Endothelial cell of umbilical vein (primary cell): Measurements from ENCODE around the gene EXO5. TPM values are rescaled to one million over a fixed set of nuclear protein-coding genes. Genes with fewer than 3 reads are reported as not detected.
"Not testable (repeated sequence)": the region's sequence is repeated elsewhere in the genome, so short reads cannot be mapped to it uniquely, and the experiment has no call there.

Experiments
- BruUV-seq: library from RNA; stranded (reverse); fragments of 400-500 nt; replicated peaks from 2 replicates; lab custom pipeline; 2021; lab: Mats Ljungman, UMichigan
- CTCF ChIA-PET: fragments of 300-600, 350-600 bp; sonication (Branson Sonifier 250); formaldehyde crosslinking; loops from one replicate; lab custom pipeline; 2021; ENCODE audit warnings: antibody characterized with exemption, inconsistent platforms; lab: Charles Lee
- POLR2A ChIA-PET: fragments of 300-600, 350-600 bp; sonication (Branson Sonifier 250); formaldehyde crosslinking; loops from one replicate; lab custom pipeline; 2021; ENCODE audit warnings: antibody characterized with exemption, inconsistent platforms; lab: Charles Lee
- DNase-seq: peaks from one replicate; pipeline ENCODE4 v3.0.0-alpha.2; 2011; ENCODE audit warnings: low read depth, low spot score
- FAIRE-seq: peaks from 2 replicates; lab custom pipeline; 2011; peaks lifted over from hg19 to GRCh38; lab: Jason Lieb, UNC
- H2AFZ ChIP-seq: 2 replicates; pipeline ENCODE4 v1.6.0; 2012; ENCODE audit warnings: low read depth, low read length, control low read depth, inconsistent platforms
- H3K27ac ChIP-seq: 2 replicates; pipeline ENCODE4 v1.5.1; 2011; ENCODE audit warnings: low read depth, mild to moderate bottlenecking, control low read depth, low read length, moderate library complexity; ENCODE audit not compliant: insufficient read depth
- H3K27me3 ChIP-seq, 2 experiments: 2 replicates each; pipeline versions ENCODE4 v1.6.0 to v1.6.1; 2011; ENCODE audit warnings: low read length in 2 of 2, mixed read lengths in 1 of 2; ENCODE audit not compliant: control insufficient read depth in 2 of 2, insufficient read depth in 2 of 2
- H3K36me3 ChIP-seq, 2 experiments: 2 replicates in 1 of 2; 3 replicates in 1 of 2; pipeline ENCODE4 v1.5.1; 2011; ENCODE audit warnings: low read length in 2 of 2, mild to moderate bottlenecking in 1 of 2, moderate library complexity in 1 of 2; ENCODE audit not compliant: control insufficient read depth in 2 of 2, insufficient read depth in 2 of 2; ENCODE audit errors: extremely low read depth in 1 of 2
- H3K4me1 ChIP-seq: 3 replicates; pipeline ENCODE4 v1.5.1; 2011; ENCODE audit warnings: mild to moderate bottlenecking, low read length; ENCODE audit not compliant: control insufficient read depth, insufficient read depth; ENCODE audit errors: extremely low read depth
- H3K4me2 ChIP-seq: 2 replicates; pipeline ENCODE4 v1.6.1; 2011; ENCODE audit warnings: low read length, control low read depth, mixed read lengths; ENCODE audit not compliant: insufficient read depth
- H3K4me3 ChIP-seq, 3 experiments: fragments of 200-600 bp in 1 of 3; sonication (generic), shearing (Covaris generic) in 1 of 3; replicated peaks in 1 of 3; 2 replicates each; pipeline ENCODE4 v1.5.1; 2011 to 2016; ENCODE audit warnings: control low read depth in 3 of 3, low read length in 3 of 3, mild to moderate bottlenecking in 2 of 3, inconsistent platforms in 1 of 3, low read depth in 1 of 3, moderate library complexity in 1 of 3; ENCODE audit not compliant: insufficient read depth in 1 of 3
- H3K79me2 ChIP-seq: 2 replicates; pipeline ENCODE4 v1.6.0; 2012; ENCODE audit warnings: low read length, inconsistent platforms; ENCODE audit not compliant: control insufficient read depth, insufficient read depth
- H3K9ac ChIP-seq: replicated peaks from 2 replicates; pipeline ENCODE3; 2011; ENCODE audit warnings: low read length, control low read depth; ENCODE audit not compliant: insufficient read depth; ENCODE audit errors: extremely low read depth
- H3K9me1 ChIP-seq: replicated peaks from 3 replicates; pipeline ENCODE4 v1.6.0; 2011; ENCODE audit warnings: mild to moderate bottlenecking, low read length; ENCODE audit not compliant: control insufficient read depth, insufficient read depth; ENCODE audit errors: extremely low read depth
- H3K9me3 ChIP-seq: replicated peaks from 2 replicates; pipeline ENCODE4 v1.5.1; 2012; ENCODE audit warnings: low read length, inconsistent platforms; ENCODE audit not compliant: control insufficient read depth, insufficient read depth
- H4K20me1 ChIP-seq: replicated peaks from 2 replicates; pipeline ENCODE3; 2011; ENCODE audit warnings: mild to moderate bottlenecking, low read length; ENCODE audit not compliant: control insufficient read depth, insufficient read depth; ENCODE audit errors: extremely low read depth
- EZH2 ChIP-seq: IDR thresholded peaks from 2 replicates; pipeline ENCODE4 v1.6.1; 2012; ENCODE audit warnings: borderline replicate concordance, low read depth, mild to moderate bottlenecking, moderate library complexity, low read length, inconsistent platforms; ENCODE audit not compliant: severe bottlenecking
- FOS ChIP-seq: IDR thresholded peaks from 2 replicates; pipeline ENCODE4 v1.6.1; 2011; ENCODE audit warnings: mild to moderate bottlenecking, low read length, moderate library complexity, borderline replicate concordance; ENCODE audit not compliant: insufficient read depth
- MAX ChIP-seq: IDR thresholded peaks from 2 replicates; pipeline ENCODE4 v1.6.1; 2011; ENCODE audit not compliant: insufficient read depth, insufficient read length
- MYC ChIP-seq: IDR thresholded peaks from one replicate; pipeline ENCODE4 v1.6.1; 2011; ENCODE audit warnings: mild to moderate bottlenecking, low read depth, low read length
- dilution Hi-C: fragments of 300-500 bp; cut with MboI; formaldehyde crosslinking; loops from one replicate; pipeline ENCODE4 v1.15.0; 2019; ENCODE audit warnings: low sequenced_read_pairs; ENCODE audit not compliant: extremely low pct_ligation_motif_present
- intact Hi-C: fragments of 100-400 bp; cut with micrococcal nuclease; formaldehyde crosslinking; loops from one replicate; pipeline ENCODE4 v1.10.0; 2022
- polyA plus RNA-seq, 4 experiments: library from polyadenylated mRNA; depleted of rRNA in 3 of 4; stranded (reverse) in 3 of 4; unstranded in 1 of 4; fragments of >200 nt; gene quantifications; 2 replicates each; pipeline versions ENCODE4 v1.2.1 to v1.2.3, GENCODE V29; 2011 to 2012; ENCODE audit warnings: missing spikeins in 1 of 4
- total RNA-seq: library from RNA; stranded (reverse); gene quantifications from 2 replicates; pipeline ENCODE4 v1.2.3, GENCODE V29; 2021

EXO5 gene
- total and polyA plus RNA-seq, 2 donors (not counting 3 experiments of a cell fraction or from before 2014, with no cell fraction given), result 7.0 to 13.0 TPM

GRCh38 chr1:40556121-40556520 lies 47.6 kb downstream of the EXO5 start:
- BruUV-seq, result no TSS peak
- ChIA-PET POLR2A (no interaction called here), CTCF (no interaction called here)
- no peak overlapping the region for H2AFZ ChIP-seq
- H3K27me3 ChIP-seq, result no peaks in the 10 kb centered on the region
- no peaks in the 10 kb centered on the region for H3K4me1 ChIP-seq
- no peak overlapping the region for H3K4me2 ChIP-seq
- no peaks in the 10 kb centered on the region for H3K9me3 ChIP-seq
- FAIRE-seq (no peak), DNase-seq (no peak)
- no peak overlapping the region for H3K9ac ChIP-seq
- H3K79me2 ChIP-seq, result no peaks in the 10 kb centered on the region
- no peaks in the 10 kb centered on the region for H4K20me1 ChIP-seq
- H3K27ac ChIP-seq, result no peak overlapping the region
- H3K9me1 ChIP-seq, result no peaks in the 10 kb centered on the region
- H3K36me3 ChIP-seq, result no peaks in the 10 kb centered on the region
- intact Hi-C loops, result no loop called here
- dilution Hi-C loops, result no loop called here
- TF ChIP-seq MAX (no peak), EZH2 (no peak), MYC (no peak), FOS (no peak)
- H3K4me3 ChIP-seq, result no peak overlapping the region

- H3K9me1 ChIP-seq, H3K27ac ChIP-seq, H3K4me2 ChIP-seq, H3K36me3 ChIP-seq, H3K9ac ChIP-seq, FAIRE-seq, dilution Hi-C loops, H2AFZ ChIP-seq, H3K4me1 ChIP-seq, H3K27me3 ChIP-seq, POLR2A ChIA-PET, intact Hi-C loops, BruUV-seq, DNase-seq, H3K9me3 ChIP-seq, H3K79me2 ChIP-seq, H4K20me1 ChIP-seq, H3K4me3 ChIP-seq: not testable (repeated sequence)
- CTCF ChIA-PET, result interaction anchor here (0.6 kb wide), 1 partner anchor 11 kb away, joined by 3 read pairs; no protein-coding TSS in a partner anchor
Observed at GRCh38 chr1:40558241-40558640, 49.7 kb downstream of the EXO5 start.
